Liver (tissue), 9 donors: ENCODE results near the gene ZNF217. TPM values are rescaled to one million over a fixed set of nuclear protein-coding genes. Genes with fewer than 3 reads are reported as not detected.
"Not testable (repeated sequence)": the region's sequence is repeated elsewhere in the genome, so short reads cannot be mapped to it uniquely, and the experiment has no call there.

Source experiments
- DNase-seq: peaks from one replicate; pipeline ENCODE4 v3.0.0-alpha.2; 2017; ENCODE audit warnings: low spot score
- H3K27ac ChIP-seq, 2 donors: one replicate each; pipeline ENCODE4 v1.7.0; 2013; ENCODE audit warnings: inconsistent platforms in 2 of 2, low read length in 2 of 2, control low read depth in 1 of 2, low read depth in 1 of 2, mild to moderate bottlenecking in 1 of 2
- H3K27me3 ChIP-seq, 4 donors: one replicate each; pipeline versions ENCODE4 v1.6.1 to v1.7.0; 2013; ENCODE audit warnings: low read length in 3 of 4, inconsistent platforms in 1 of 4, mild to moderate bottlenecking in 1 of 4, moderate library complexity in 1 of 4; ENCODE audit not compliant: control insufficient read depth in 4 of 4, insufficient read depth in 4 of 4
- H3K36me3 ChIP-seq, 4 donors: one replicate each; pipeline versions ENCODE4 v1.6.1 to v1.7.0; 2013; ENCODE audit warnings: low read length in 3 of 4, mild to moderate bottlenecking in 3 of 4, low read depth in 1 of 4, moderate library complexity in 1 of 4; ENCODE audit not compliant: control insufficient read depth in 4 of 4, insufficient read depth in 3 of 4
- H3K4me1 ChIP-seq, 4 donors: one replicate each; pipeline versions ENCODE4 v1.6.1 to v1.7.0; 2013; ENCODE audit warnings: low read length in 3 of 4, mild to moderate bottlenecking in 3 of 4, moderate library complexity in 1 of 4; ENCODE audit not compliant: control insufficient read depth in 4 of 4, insufficient read depth in 4 of 4
- H3K4me3 ChIP-seq, 3 donors: one replicate each; pipeline versions ENCODE4 v1.6.1 to v1.7.0; 2013; ENCODE audit warnings: low read length in 3 of 3, control low read depth in 1 of 3, low read depth in 1 of 3, mild to moderate bottlenecking in 1 of 3
- H3K9ac ChIP-seq, 2 donors: one replicate each; pipeline ENCODE4 v1.7.0; 2013; ENCODE audit warnings: low read length in 2 of 2, mild to moderate bottlenecking in 2 of 2, moderate library complexity in 2 of 2, control low read depth in 1 of 2, low read depth in 1 of 2
- H3K9me3 ChIP-seq, 4 donors: one replicate each; pipeline versions ENCODE4 v1.6.1 to v1.7.0; 2013; ENCODE audit warnings: low read length in 3 of 4; ENCODE audit not compliant: control insufficient read depth in 4 of 4
- ATF3 ChIP-seq: IDR thresholded peaks from 2 replicates; pipeline ENCODE4 v1.6.1; 2016; ENCODE audit warnings: antibody characterized with exemption
- EGR1 ChIP-seq, 2 donors: IDR thresholded peaks; 2 replicates each; pipeline ENCODE4 v1.6.1; 2016 to 2018; ENCODE audit warnings: antibody characterized with exemption in 2 of 2, low read depth in 2 of 2
- FOXA1 ChIP-seq: IDR thresholded peaks from 2 replicates; pipeline ENCODE4 v1.6.1; 2016; ENCODE audit warnings: antibody characterized with exemption
- FOXA2 ChIP-seq: IDR thresholded peaks from 2 replicates; pipeline ENCODE4 v1.6.1; 2016; ENCODE audit warnings: antibody characterized with exemption
- GABPA ChIP-seq, 2 donors: IDR thresholded peaks in 1 of 2; conservative IDR thresholded peaks in 1 of 2; 2 replicates each; pipeline ENCODE4 v1.6.1; 2016; ENCODE audit warnings: antibody characterized with exemption in 2 of 2, mild to moderate bottlenecking in 1 of 2, moderate library complexity in 1 of 2
- HNF4A ChIP-seq, 2 donors: conservative IDR thresholded peaks; 2 replicates each; pipeline ENCODE4 v1.6.1; 2016; ENCODE audit warnings: antibody characterized with exemption in 2 of 2, mild to moderate bottlenecking in 2 of 2
- HNF4G ChIP-seq: IDR thresholded peaks from 2 replicates; pipeline ENCODE4 v1.6.1; 2016; ENCODE audit warnings: antibody characterized with exemption
- JUND ChIP-seq, 2 donors: IDR thresholded peaks; 2 replicates each; pipeline ENCODE4 v1.6.1; 2016; ENCODE audit warnings: antibody characterized with exemption in 2 of 2
- NR2F2 ChIP-seq: IDR thresholded peaks from 2 replicates; pipeline ENCODE4 v1.6.1; 2016; ENCODE audit warnings: antibody characterized with exemption
- RAD21 ChIP-seq, 2 donors: IDR thresholded peaks; 2 replicates each; pipeline ENCODE4 v1.6.1; 2016; ENCODE audit warnings: antibody characterized with exemption in 2 of 2, mild to moderate bottlenecking in 2 of 2
- RXRA ChIP-seq, 2 donors: IDR thresholded peaks; 2 replicates each; pipeline ENCODE4 v1.6.1; 2017 to 2018; ENCODE audit warnings: antibody characterized with exemption in 2 of 2, mild to moderate bottlenecking in 1 of 2
- SP1 ChIP-seq: IDR thresholded peaks from 2 replicates; pipeline ENCODE4 v1.6.1; 2018; ENCODE audit warnings: antibody characterized with exemption, mild to moderate bottlenecking
- TAF1 ChIP-seq: conservative IDR thresholded peaks from 2 replicates; pipeline ENCODE4 v1.6.1; 2016; ENCODE audit warnings: antibody characterized with exemption, mild to moderate bottlenecking
- YY1 ChIP-seq: IDR thresholded peaks from 2 replicates; pipeline ENCODE4 v1.6.1; 2016; ENCODE audit warnings: antibody characterized with exemption, mild to moderate bottlenecking
- ZBTB33 ChIP-seq: IDR thresholded peaks from 2 replicates; pipeline ENCODE4 v1.6.1; 2016; ENCODE audit warnings: antibody characterized with exemption
- WGBS: extraction: QIAGEN DNeasy Blood & Tissue Kit; methylation state at CpG from one replicate; pipeline ENCODE4 v1.1.7; 2013; 5-methylcytosine and 5-hydroxymethylcytosine counted together
- polyA plus RNA-seq, 2 donors: library from polyadenylated mRNA; stranded (reverse) in 1 of 2; unstranded in 1 of 2; fragments of 200-250 nt in 1 of 2; fragments of >200 nt in 1 of 2; fragmentation: Nextera tagmentation in 1 of 2; extraction: Ambion mirVana in 1 of 2; gene quantifications; one replicate each; pipeline versions ENCODE4 v1.2.1 to v1.2.3, GENCODE V29; 2013 to 2015
- total RNA-seq, 2 donors: library from RNA; depleted of rRNA; stranded (reverse); fragments of >200 nt; gene quantifications; one replicate each; pipeline ENCODE4 v1.2.3, GENCODE V29; 2014
- TF ChIP-seq, protein P1 (sequence below): IDR thresholded peaks from 2 replicates; pipeline ENCODE4 v1.6.1; 2016; ENCODE audit warnings: antibody characterized with exemption
- TF ChIP-seq, protein P2 (sequence below): IDR thresholded peaks from 2 replicates; pipeline ENCODE4 v1.6.1; 2016; ENCODE audit warnings: antibody characterized with exemption, mild to moderate bottlenecking
- TF ChIP-seq, protein P3 (sequence below): fragments of 150-350 bp; IDR thresholded peaks from 2 replicates; pipeline ENCODE4 v1.5.1; 2017; ENCODE audit warnings: improper control_type of control experiment, low read depth, low read length; ENCODE audit not compliant: missing input control
- donor health status: healthy.
- donor health status: healthy.
- donor health status: healthy.
- donor health status: healthy.
- donor health status: healthy.

ZNF217 gene
- total and polyA plus RNA-seq, 4 donors: 4.2 to 16.3 (median 11.2) TPM

DNA sequence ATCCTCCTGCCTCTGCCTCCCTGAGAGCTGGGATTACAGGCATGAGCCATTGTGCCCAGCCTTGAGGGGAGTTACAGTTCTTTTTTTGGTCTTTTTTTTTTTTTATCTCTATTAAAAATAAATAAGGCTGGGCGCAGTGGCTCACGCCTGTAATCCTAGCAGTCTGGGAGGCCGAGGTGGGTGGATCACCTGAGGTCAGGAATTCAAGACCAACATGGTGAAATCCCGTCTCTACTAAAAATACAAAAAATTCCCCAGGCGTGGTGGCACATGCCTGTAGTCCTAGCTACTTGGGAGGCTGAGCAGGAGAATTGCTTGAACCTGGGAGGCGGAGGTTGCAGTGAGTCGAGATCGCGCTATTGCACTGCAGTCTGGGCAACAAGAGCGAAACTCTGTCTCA lies 33.4 kb upstream of the ZNF217 start:
- H3K4me1 ChIP-seq: peaks cover 5 to 18% (median 10%) of the 10 kb centered on the region in 4 donors
- H3K9ac ChIP-seq, H3K36me3 ChIP-seq, H3K27me3 ChIP-seq, H3K4me3 ChIP-seq, H3K9me3 ChIP-seq, H3K27ac ChIP-seq, DNase-seq: not testable (repeated sequence)
- WGBS: 98% methylated on average over 10 of the region's 10 CpGs

- Histone ChIP-seq H3K27me3 (no peaks in the 10 kb centered on the region), H3K9ac (no peak overlapping the region), H3K4me1 (peaks cover 5 to 23% (median 14%) of the 10 kb centered on the region in 4 donors), H3K4me3 (no peak overlapping the region), H3K36me3 (no peaks in the 10 kb centered on the region), H3K27ac (no peak overlapping the region), H3K9me3 (no peaks in the 10 kb centered on the region)
- WGBS: 99% methylated on average over 2 of the region's 2 CpGs
- no peak for DNase-seq
- TF ChIP-seq ATF3 (no peak), FOXA2 (no peak), JUND (IDR thresholded peaks at IDR 0.05) (no peak), NR2F2 (no peak), EGR1 (IDR thresholded peaks at IDR 0.05; ENCODE audit: low read depth in 2 of 2) (no peak), GABPA (IDR thresholded peaks at IDR 0.05 in 1 of 2, conservative IDR thresholded peaks at IDR 0.05 in 1 of 2) (no peak), RXRA (IDR thresholded peaks at IDR 0.05) (no peak), HNF4A (conservative IDR thresholded peaks at IDR 0.05) (no peak), YY1 (no peak), SP1 (no peak), HNF4G (no peak), FOXA1 (no peak), ZBTB33 (no peak), TAF1 (no peak), RAD21 (IDR thresholded peaks at IDR 0.05) (no peak)
- TF ChIP-seq, protein P1, sequence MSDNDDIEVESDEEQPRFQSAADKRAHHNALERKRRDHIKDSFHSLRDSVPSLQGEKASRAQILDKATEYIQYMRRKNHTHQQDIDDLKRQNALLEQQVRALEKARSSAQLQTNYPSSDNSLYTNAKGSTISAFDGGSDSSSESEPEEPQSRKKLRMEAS: no peak
- TF ChIP-seq, protein P2, sequence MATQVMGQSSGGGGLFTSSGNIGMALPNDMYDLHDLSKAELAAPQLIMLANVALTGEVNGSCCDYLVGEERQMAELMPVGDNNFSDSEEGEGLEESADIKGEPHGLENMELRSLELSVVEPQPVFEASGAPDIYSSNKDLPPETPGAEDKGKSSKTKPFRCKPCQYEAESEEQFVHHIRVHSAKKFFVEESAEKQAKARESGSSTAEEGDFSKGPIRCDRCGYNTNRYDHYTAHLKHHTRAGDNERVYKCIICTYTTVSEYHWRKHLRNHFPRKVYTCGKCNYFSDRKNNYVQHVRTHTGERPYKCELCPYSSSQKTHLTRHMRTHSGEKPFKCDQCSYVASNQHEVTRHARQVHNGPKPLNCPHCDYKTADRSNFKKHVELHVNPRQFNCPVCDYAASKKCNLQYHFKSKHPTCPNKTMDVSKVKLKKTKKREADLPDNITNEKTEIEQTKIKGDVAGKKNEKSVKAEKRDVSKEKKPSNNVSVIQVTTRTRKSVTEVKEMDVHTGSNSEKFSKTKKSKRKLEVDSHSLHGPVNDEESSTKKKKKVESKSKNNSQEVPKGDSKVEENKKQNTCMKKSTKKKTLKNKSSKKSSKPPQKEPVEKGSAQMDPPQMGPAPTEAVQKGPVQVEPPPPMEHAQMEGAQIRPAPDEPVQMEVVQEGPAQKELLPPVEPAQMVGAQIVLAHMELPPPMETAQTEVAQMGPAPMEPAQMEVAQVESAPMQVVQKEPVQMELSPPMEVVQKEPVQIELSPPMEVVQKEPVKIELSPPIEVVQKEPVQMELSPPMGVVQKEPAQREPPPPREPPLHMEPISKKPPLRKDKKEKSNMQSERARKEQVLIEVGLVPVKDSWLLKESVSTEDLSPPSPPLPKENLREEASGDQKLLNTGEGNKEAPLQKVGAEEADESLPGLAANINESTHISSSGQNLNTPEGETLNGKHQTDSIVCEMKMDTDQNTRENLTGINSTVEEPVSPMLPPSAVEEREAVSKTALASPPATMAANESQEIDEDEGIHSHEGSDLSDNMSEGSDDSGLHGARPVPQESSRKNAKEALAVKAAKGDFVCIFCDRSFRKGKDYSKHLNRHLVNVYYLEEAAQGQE: no peak
- TF ChIP-seq, protein P3, sequence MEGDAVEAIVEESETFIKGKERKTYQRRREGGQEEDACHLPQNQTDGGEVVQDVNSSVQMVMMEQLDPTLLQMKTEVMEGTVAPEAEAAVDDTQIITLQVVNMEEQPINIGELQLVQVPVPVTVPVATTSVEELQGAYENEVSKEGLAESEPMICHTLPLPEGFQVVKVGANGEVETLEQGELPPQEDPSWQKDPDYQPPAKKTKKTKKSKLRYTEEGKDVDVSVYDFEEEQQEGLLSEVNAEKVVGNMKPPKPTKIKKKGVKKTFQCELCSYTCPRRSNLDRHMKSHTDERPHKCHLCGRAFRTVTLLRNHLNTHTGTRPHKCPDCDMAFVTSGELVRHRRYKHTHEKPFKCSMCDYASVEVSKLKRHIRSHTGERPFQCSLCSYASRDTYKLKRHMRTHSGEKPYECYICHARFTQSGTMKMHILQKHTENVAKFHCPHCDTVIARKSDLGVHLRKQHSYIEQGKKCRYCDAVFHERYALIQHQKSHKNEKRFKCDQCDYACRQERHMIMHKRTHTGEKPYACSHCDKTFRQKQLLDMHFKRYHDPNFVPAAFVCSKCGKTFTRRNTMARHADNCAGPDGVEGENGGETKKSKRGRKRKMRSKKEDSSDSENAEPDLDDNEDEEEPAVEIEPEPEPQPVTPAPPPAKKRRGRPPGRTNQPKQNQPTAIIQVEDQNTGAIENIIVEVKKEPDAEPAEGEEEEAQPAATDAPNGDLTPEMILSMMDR: no peak
These were observed 32.9 kb upstream of the ZNF217 start for GRCh38 chr20:53626584-53626983.
